GM19099 (cell line): Measurements from ENCODE around the gene ASCC1.

Experiments
- POLR2A ChIP-seq: IDR thresholded peaks from 3 replicates; pipeline ENCODE4 v1.6.1; 2011; ENCODE audit warnings: low read depth; ENCODE audit not compliant: insufficient read length; ENCODE audit errors: extremely low read depth

The ASCC1 gene

GRCh38 chr10:72215611-72216549 is at the start of gene ASCC1, which contains the start of gene ANAPC16:
Gene ASCC1, minus strand, starts transcription at chr10:72216276. Its CDS starts 2,978 bp downstream, at chr10:72213298.
Gene ANAPC16, plus strand, starts transcription at chr10:72216012. Its CDS starts 7,903 bp downstream, at chr10:72223915.
- TF ChIP-seq POLR2A: peak; percentile 94

DNA sequence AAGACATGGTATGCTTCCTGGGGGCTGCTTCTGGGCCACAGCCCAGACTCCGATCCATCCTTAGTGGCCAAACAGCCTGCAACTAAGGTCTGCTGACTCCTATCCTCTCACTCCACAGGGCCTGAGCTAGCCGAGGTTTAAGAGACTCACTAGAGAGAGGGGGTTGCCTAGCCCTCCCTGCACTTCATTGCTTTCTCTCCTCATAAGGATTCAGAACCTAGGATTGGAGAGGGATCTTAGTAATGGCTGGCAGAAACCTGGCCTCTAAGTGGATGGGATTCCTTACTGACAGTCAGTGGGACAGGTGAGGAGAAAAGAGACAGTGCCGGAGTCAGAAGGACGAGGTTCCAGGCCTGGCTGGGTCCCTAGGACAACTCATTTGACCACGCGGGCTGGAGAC is 49.4 kb upstream of the ASCC1 start:
- no peak for TF ChIP-seq POLR2A

GRCh38 chr10:72264536-72264935 is 48.5 kb upstream of the ASCC1 start:
- no peak for TF ChIP-seq POLR2A

- no peak for TF ChIP-seq POLR2A
Observed at GRCh38 chr10:72263613-72264241, 47.7 kb upstream of the ASCC1 start.

DNA sequence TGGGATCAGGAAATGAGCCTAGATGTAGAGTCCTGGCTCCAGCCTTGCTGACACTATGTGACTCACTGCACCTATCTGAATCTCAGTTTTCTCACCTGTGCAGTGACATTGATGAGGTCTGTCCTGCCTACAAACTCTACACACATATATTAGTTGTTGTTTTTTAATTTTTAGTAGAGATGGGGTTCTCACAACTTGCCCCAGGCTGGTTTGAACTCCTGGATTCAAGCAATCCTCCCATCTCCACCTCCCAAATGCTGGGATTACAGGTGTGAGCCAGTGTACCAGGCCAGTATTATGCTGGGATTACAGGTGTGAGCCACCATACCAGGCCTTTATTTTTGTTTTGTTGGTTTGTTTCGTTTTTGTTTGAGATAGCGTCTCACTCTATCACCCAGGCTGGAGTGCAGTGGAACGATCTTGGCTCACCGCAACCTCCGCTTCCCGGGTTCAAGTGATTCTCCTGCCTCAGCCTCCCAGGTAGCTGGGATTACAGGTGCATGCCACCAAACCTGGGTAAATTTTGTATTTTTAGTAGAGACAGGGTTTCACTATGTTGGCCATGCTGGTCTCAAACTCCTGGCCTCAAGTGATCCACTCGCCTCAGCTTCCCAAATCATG is 45.8 kb upstream of the ASCC1 start:
- TF ChIP-seq POLR2A: no peak

GRCh38 chr10:72260976-72261783 is 45.1 kb upstream of the ASCC1 start:
- peak; percentile 23 for TF ChIP-seq POLR2A

- peak; percentile 26 for TF ChIP-seq POLR2A
Observed at GRCh38 chr10:72260239-72260975, 44.3 kb upstream of the ASCC1 start.

DNA sequence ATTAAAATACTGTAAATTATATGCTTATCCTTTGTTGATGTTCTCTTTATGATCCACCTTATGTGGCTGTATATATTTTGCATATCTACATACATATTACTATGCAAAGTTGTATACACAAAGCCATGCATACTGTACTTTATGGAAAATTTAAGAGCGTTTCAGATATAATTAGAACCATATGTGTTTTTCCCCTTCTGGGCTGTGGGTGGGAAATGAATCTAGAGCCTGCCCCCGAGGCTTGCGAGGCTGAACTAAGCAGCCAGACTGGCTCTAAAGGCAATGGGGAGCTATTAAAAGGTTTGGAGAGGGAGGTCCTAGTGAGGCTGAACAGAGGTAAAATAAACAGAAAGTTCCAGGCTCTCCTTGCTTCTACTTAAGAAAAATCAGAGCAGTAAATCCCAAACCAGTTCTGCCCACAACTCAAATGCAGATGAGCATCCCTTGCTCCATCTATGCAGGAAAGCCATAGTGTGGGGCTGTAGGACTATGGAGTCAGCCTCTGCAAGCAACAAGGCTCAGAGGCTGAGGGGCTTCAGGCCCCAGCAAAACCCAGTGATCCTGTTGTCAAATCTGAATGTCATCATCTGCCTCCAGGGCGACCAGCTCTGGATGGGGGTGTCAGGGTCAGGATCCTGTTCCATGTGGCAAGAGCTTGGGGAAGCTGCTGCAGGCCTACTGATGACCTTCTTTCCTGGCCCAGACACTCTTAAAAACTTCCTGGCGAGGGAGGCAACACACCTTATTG is 43.6 kb upstream of the ASCC1 start:
- no peak for TF ChIP-seq POLR2A

- no peak for TF ChIP-seq POLR2A
Observed at GRCh38 chr10:72258617-72259016, 42.5 kb upstream of the ASCC1 start.

- no peak for TF ChIP-seq POLR2A
Observed at GRCh38 chr10:72257051-72257892, 41.2 kb upstream of the ASCC1 start.

- TF ChIP-seq POLR2A: no peak
Observed at GRCh38 chr10:72255977-72256729, 40.1 kb upstream of the ASCC1 start.
